SK-N-SH treated with all-trans-retinoic acid at 6 μM for 48 hours (cell line): Measurements from ENCODE around the gene SEC14L5.

Experiments
- CSDC2 ChIP-seq: fragments of 250-450 bp; sonication (Bioruptor Pico); IDR thresholded peaks from 2 replicates; pipeline ENCODE4 v1.5.0; 2020; ENCODE audit warnings: mild to moderate bottlenecking, moderate library complexity
- ESRRG ChIP-seq: fragments of 250-450 bp; sonication (Bioruptor Pico); IDR thresholded peaks from 2 replicates; pipeline ENCODE4 v1.6.1; 2021; ENCODE audit warnings: mild to moderate bottlenecking
- GLIS3 ChIP-seq: fragments of 250-450 bp; sonication (Bioruptor Pico); IDR thresholded peaks from 2 replicates; pipeline ENCODE4 v1.5.0; 2020; ENCODE audit warnings: mild to moderate bottlenecking, moderate library complexity
- OSR1 ChIP-seq: fragments of 250-450 bp; sonication (Bioruptor Pico); IDR thresholded peaks from 2 replicates; pipeline ENCODE4 v1.8.0; 2022; ENCODE audit warnings: moderate library complexity, mild to moderate bottlenecking, inconsistent platforms
- PPARA ChIP-seq: fragments of 250-450 bp; sonication (Bioruptor Pico); IDR thresholded peaks from 2 replicates; pipeline ENCODE4 v1.5.0; 2020; ENCODE audit warnings: mild to moderate bottlenecking, borderline replicate concordance
- RARB ChIP-seq: fragments of 250-450 bp; sonication (Bioruptor Pico); IDR thresholded peaks from 2 replicates; pipeline ENCODE4 v1.8.0; 2021; ENCODE audit warnings: mild to moderate bottlenecking, moderate library complexity
- TSHZ2 ChIP-seq: fragments of 250-450 bp; sonication (Bioruptor Pico); IDR thresholded peaks from 2 replicates; pipeline ENCODE4 v1.5.0; 2020; ENCODE audit warnings: mild to moderate bottlenecking, moderate library complexity
- ZFP3 ChIP-seq: fragments of 250-450 bp; sonication (Bioruptor Pico); IDR thresholded peaks from 2 replicates; pipeline ENCODE4 v1.5.0; 2020; ENCODE audit warnings: mild to moderate bottlenecking, moderate library complexity
- ZFP30 ChIP-seq: fragments of 450-650 bp; formaldehyde crosslinking; IDR thresholded peaks from 2 replicates; pipeline ENCODE4 v1.5.0; 2022; ENCODE audit warnings: mild to moderate bottlenecking, moderate library complexity
- TF ChIP-seq, protein P1 (sequence below): fragments of 250-450 bp; sonication (Bioruptor Pico); IDR thresholded peaks from 2 replicates; pipeline ENCODE4 v1.8.0; 2020; ENCODE audit warnings: mild to moderate bottlenecking, moderate library complexity, borderline replicate concordance
- TF ChIP-seq, protein P2 (sequence below): fragments of 250-450 bp; sonication (Bioruptor Pico); IDR thresholded peaks from 2 replicates; pipeline ENCODE4 v1.5.1; 2020; ENCODE audit warnings: low read depth, mild to moderate bottlenecking, moderate library complexity
- TF ChIP-seq, protein P3 (sequence below): fragments of 250-450 bp; sonication (Bioruptor Pico); IDR thresholded peaks from 2 replicates; pipeline ENCODE4 v1.5.1; 2021; ENCODE audit warnings: mild to moderate bottlenecking, moderate library complexity

- TF ChIP-seq, protein P1, sequence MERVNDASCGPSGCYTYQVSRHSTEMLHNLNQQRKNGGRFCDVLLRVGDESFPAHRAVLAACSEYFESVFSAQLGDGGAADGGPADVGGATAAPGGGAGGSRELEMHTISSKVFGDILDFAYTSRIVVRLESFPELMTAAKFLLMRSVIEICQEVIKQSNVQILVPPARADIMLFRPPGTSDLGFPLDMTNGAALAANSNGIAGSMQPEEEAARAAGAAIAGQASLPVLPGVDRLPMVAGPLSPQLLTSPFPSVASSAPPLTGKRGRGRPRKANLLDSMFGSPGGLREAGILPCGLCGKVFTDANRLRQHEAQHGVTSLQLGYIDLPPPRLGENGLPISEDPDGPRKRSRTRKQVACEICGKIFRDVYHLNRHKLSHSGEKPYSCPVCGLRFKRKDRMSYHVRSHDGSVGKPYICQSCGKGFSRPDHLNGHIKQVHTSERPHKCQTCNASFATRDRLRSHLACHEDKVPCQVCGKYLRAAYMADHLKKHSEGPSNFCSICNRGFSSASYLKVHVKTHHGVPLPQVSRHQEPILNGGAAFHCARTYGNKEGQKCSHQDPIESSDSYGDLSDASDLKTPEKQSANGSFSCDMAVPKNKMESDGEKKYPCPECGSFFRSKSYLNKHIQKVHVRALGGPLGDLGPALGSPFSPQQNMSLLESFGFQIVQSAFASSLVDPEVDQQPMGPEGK (CRISPR knock-in tag) = no peak
- TF ChIP-seq, protein P2, sequence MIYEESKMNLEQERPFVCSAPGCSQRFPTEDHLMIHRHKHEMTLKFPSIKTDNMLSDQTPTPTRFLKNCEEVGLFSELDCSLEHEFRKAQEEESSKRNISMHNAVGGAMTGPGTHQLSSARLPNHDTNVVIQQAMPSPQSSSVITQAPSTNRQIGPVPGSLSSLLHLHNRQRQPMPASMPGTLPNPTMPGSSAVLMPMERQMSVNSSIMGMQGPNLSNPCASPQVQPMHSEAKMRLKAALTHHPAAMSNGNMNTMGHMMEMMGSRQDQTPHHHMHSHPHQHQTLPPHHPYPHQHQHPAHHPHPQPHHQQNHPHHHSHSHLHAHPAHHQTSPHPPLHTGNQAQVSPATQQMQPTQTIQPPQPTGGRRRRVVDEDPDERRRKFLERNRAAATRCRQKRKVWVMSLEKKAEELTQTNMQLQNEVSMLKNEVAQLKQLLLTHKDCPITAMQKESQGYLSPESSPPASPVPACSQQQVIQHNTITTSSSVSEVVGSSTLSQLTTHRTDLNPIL (CRISPR knock-in tag) = no peak
- TF ChIP-seq TSHZ2 (CRISPR knock-in tag) (no peak), CSDC2 (no peak), ZFP30 (CRISPR knock-in tag) (no peak), PPARA (CRISPR knock-in tag) (no peak), OSR1 (CRISPR knock-in tag) (no peak), RARB (no peak), ZFP3 (CRISPR knock-in tag) (no peak), ESRRG (CRISPR knock-in tag) (no peak), GLIS3 (CRISPR knock-in tag) (no peak)
- TF ChIP-seq, protein P3, sequence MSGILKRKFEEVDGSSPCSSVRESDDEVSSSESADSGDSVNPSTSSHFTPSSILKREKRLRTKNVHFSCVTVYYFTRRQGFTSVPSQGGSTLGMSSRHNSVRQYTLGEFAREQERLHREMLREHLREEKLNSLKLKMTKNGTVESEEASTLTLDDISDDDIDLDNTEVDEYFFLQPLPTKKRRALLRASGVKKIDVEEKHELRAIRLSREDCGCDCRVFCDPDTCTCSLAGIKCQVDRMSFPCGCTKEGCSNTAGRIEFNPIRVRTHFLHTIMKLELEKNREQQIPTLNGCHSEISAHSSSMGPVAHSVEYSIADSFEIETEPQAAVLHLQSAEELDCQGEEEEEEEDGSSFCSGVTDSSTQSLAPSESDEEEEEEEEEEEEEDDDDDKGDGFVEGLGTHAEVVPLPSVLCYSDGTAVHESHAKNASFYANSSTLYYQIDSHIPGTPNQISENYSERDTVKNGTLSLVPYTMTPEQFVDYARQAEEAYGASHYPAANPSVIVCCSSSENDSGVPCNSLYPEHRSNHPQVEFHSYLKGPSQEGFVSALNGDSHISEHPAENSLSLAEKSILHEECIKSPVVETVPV = no peak
These were observed 100.3 kb downstream of the SEC14L5 start for GRCh38 chr16:5058476-5058875.
